Endothelial cell (in vitro differentiated cells): ENCODE results near the gene MYBL2. TPM values are rescaled to one million over a fixed set of nuclear protein-coding genes. Genes with fewer than 3 reads are reported as not detected.

Experiments
- DNase-seq: peaks from one replicate; pipeline ENCODE4 v3.0.0; 2021; ENCODE audit warnings: low spot score
- H3K27ac Mint-ChIP-seq: one replicate; pipeline ENCODE4 v1.8.0; 2021; ENCODE audit warnings: mixed read lengths, inconsistent platforms; ENCODE audit not compliant: unreplicated experiment
- H3K27me3 Mint-ChIP-seq: one replicate; pipeline ENCODE4 v1.8.0; 2021; ENCODE audit warnings: mild to moderate bottlenecking, moderate library complexity, mixed read lengths, inconsistent platforms; ENCODE audit not compliant: unreplicated experiment
- H3K36me3 Mint-ChIP-seq: one replicate; pipeline ENCODE4 v1.8.0; 2021; ENCODE audit warnings: mild to moderate bottlenecking, low read depth, mixed read lengths, inconsistent platforms; ENCODE audit not compliant: unreplicated experiment
- H3K4me1 Mint-ChIP-seq: one replicate; pipeline ENCODE4 v1.8.0; 2021; ENCODE audit warnings: mild to moderate bottlenecking, mixed read lengths, inconsistent platforms; ENCODE audit not compliant: unreplicated experiment
- H3K4me3 Mint-ChIP-seq: one replicate; pipeline ENCODE4 v1.8.0; 2021; ENCODE audit warnings: mild to moderate bottlenecking, mixed read lengths, inconsistent platforms; ENCODE audit not compliant: unreplicated experiment
- H3K9me3 Mint-ChIP-seq: one replicate; pipeline ENCODE4 v1.8.0; 2021; ENCODE audit warnings: mixed read lengths, inconsistent platforms; ENCODE audit not compliant: unreplicated experiment
- total RNA-seq: library from RNA; stranded (reverse); fragmentation: NEBNext Ultra II Directional; extraction: Animal tissue kit (Norgen Biotek cat#: 25700); gene quantifications from one replicate; pipeline ENCODE4 v1.2.1, GENCODE V29; 2021; ENCODE audit not compliant: unreplicated experiment
- TF ChIP-seq, protein P1 (sequence below): fragments of 200-600 bp; sonication (generic); IDR thresholded peaks from one replicate; pipeline ENCODE4 v1.5.0; 2021; ENCODE audit warnings: antibody characterized with exemption; ENCODE audit not compliant: unreplicated experiment

The MYBL2 gene
- total RNA-seq, 1 donor from 2014 or later, result 20.8 TPM

DNA sequence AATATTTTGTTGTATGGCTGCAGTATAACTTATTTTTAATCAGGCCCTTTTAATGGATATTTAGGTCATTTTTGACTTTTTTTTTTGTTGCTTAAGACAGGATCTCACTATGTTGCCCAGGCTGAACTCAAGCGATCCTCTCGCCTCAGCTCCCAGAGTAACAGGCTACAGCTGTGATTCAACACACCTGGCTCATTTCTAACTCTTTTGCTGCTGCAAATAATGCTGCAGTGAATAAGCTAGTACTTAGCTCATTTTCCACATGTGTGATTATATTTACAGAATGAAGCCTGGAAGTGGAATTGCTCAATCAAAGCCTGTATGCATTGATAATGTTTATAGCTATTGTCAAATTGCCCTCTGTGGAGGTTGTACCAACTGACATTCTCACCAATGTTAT, 58.8 kb downstream of the MYBL2 start:
- no peak for DNase-seq
- H3K4me1 Mint-ChIP-seq, result peaks cover 2% of the 10 kb centered on the region
- no peaks in the 10 kb centered on the region for H3K36me3 Mint-ChIP-seq
- no peaks in the 10 kb centered on the region for H3K27me3 Mint-ChIP-seq
- H3K4me3 Mint-ChIP-seq, result no peak overlapping the region
- H3K27ac Mint-ChIP-seq, result no peak overlapping the region
- no peaks in the 10 kb centered on the region for H3K9me3 Mint-ChIP-seq
- TF ChIP-seq, protein P1, sequence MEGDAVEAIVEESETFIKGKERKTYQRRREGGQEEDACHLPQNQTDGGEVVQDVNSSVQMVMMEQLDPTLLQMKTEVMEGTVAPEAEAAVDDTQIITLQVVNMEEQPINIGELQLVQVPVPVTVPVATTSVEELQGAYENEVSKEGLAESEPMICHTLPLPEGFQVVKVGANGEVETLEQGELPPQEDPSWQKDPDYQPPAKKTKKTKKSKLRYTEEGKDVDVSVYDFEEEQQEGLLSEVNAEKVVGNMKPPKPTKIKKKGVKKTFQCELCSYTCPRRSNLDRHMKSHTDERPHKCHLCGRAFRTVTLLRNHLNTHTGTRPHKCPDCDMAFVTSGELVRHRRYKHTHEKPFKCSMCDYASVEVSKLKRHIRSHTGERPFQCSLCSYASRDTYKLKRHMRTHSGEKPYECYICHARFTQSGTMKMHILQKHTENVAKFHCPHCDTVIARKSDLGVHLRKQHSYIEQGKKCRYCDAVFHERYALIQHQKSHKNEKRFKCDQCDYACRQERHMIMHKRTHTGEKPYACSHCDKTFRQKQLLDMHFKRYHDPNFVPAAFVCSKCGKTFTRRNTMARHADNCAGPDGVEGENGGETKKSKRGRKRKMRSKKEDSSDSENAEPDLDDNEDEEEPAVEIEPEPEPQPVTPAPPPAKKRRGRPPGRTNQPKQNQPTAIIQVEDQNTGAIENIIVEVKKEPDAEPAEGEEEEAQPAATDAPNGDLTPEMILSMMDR, result no peak

DNA sequence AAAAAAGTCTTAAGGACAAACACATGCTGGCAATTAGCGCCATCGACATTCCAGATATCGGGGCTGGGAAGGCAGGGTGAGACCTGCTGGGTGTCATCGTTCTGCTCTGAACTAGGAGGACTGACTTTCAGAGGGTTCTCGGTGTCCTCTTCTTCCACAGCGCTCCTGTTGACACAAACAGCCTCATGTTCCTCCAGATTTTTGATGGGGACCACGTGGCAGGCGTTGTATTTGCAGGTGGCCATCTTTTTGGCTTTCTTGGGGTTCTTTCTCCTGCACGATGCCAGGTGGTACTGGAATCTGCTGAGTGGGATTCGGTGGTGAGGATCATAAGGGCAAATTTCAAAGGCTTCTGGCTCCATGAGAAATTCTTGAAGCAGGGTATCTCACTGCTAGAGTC, 59.4 kb downstream of the MYBL2 start:
- no peak overlapping the region for H3K4me3 Mint-ChIP-seq
- H3K27ac Mint-ChIP-seq, result no peak overlapping the region
- no peak for DNase-seq

DNA sequence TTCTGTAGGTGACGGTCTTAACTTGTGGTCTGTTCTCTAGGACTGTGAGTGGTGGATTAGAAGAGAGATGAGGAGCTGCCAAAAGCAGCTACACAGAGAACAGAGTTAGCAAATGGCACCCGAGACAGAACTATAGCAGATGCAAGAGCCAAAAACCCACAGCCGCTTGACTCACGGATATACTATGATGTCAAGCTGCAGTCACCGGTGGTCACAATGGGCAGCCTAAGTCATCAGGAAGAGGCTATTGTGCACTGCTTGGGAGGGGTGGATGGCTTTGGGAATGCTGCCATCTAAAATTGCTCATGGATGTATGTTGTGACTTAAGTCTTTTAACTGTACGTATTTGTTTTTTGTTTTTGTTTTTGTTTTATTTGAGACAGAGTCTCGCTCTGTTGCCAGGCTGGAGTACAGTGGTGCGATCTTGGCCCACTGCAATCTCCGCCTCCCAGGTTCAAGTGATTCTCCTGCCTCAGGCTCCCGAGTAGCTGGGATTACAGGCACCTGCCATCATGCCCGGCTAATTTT, 60.0 kb downstream of the MYBL2 start, which contains the start of gene GTSF1L:
Gene GTSF1L (minus strand): TSS at position 192 of the 528 bp plus-strand sequence. CDS start 308 bp downstream, outside the sequence.
- TF ChIP-seq, protein P1, result no peak
- no peaks in the 10 kb centered on the region for H3K36me3 Mint-ChIP-seq
- no peaks in the 10 kb centered on the region for H3K9me3 Mint-ChIP-seq
- H3K27me3 Mint-ChIP-seq, result no peaks in the 10 kb centered on the region
- no peak within 1 kb of the TSS for H3K27ac Mint-ChIP-seq
- DNase-seq, result no peak
- H3K4me1 Mint-ChIP-seq, result peaks cover 2% of the 10 kb centered on the region
- H3K4me3 Mint-ChIP-seq, result no peak within 1 kb of the TSS

More for the DNA sequence above, 59.4 kb downstream of the MYBL2 start:
- H3K36me3 Mint-ChIP-seq, result no peaks in the 10 kb centered on the region
- no peaks in the 10 kb centered on the region for H3K27me3 Mint-ChIP-seq
- H3K4me1 Mint-ChIP-seq, result peaks cover 2% of the 10 kb centered on the region
- TF ChIP-seq, protein P1, result no peak
- H3K9me3 Mint-ChIP-seq, result no peaks in the 10 kb centered on the region

DNA sequence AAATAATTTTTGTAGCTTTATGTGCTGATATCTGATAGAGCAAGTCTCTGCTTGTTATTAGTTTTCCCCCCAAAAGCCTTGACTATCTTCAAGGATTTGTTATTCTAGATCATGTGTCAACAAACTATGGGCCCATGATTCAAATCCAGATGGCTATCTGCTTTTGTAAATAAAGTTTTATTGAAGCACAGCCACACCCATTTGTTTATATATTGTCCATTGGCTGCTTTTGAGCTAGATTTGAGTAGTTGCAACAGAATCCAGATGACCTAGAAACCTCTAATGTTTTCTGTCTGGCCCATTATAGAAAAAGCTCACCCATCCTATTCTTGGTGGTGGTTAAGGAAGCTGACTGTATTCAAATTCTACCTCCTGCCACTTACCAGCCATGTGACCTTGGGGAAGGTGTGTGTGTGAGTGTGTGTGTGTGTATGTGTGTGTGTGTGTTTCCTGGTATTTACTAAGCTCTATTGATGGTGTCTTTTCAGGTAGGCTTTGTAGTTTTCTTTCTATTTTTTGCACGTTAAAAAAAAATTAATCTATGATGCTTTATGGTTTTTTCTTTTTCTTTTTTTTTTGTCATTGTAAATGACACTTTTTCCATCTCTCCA, 61.2 kb downstream of the MYBL2 start:
- Mint-ChIP-seq H3K4me3 (no peak overlapping the region), H3K9me3 (no peaks in the 10 kb centered on the region), H3K4me1 (peaks cover 9% of the 10 kb centered on the region), H3K36me3 (no peaks in the 10 kb centered on the region), H3K27ac (peak overlapping the region; percentile 25), H3K27me3 (no peaks in the 10 kb centered on the region)
- DNase-seq, result no peak
- TF ChIP-seq, protein P1, result no peak

DNA sequence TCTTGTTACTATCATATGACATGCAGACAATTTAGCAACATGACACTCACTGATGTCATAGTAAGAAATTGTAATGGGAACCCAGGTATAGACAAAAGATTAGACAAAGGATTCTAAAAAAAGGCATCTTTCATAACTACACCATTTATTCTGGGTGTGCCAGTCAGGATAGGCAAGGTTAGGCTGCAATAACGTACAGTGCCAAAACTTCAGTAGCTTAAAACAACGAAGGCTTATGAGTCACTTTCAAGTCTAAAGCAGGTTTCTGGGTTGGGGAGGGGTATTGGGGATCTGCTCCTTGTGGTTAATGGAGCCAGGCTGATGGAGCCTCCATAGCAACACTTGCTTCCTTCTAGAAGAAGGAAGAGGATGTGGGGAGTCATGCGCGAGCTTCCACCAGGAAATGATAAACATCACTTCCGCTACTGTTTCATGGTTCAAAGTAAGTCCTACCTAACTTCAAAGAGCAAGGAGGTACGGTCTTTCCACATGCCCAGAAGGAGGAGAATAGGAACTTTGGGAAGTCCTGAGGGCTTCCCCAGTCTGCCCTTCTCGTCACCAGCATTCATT, 61.9 kb downstream of the MYBL2 start:
- TF ChIP-seq, protein P1, result no peak
- no peak for DNase-seq
- peaks cover 15% of the 10 kb centered on the region for H3K4me1 Mint-ChIP-seq
- H3K27me3 Mint-ChIP-seq, result peaks cover 1% of the 10 kb centered on the region
- H3K27ac Mint-ChIP-seq, result peak overlapping the region; percentile 53
- no peak overlapping the region for H3K4me3 Mint-ChIP-seq
- H3K36me3 Mint-ChIP-seq, result no peaks in the 10 kb centered on the region
- H3K9me3 Mint-ChIP-seq, result no peaks in the 10 kb centered on the region
